ENCODE data around the gene GFRA1. TPM values are rescaled to one million over a fixed set of nuclear protein-coding genes. Genes with fewer than 3 reads are reported as not detected.

The GFRA1 gene
- total and polyA plus RNA-seq, 2 donors (not counting 1 experiment from before 2014, with no cell fraction given), result not detected

- Histone ChIP-seq H3K27ac (ENCODE audit: low read length in 2 of 2) (no peak overlapping the region), H3K4me1 (ENCODE audit: control insufficient read depth in 2 of 2, insufficient read depth in 2 of 2, low read length in 2 of 2) (no peaks in the 10 kb centered on the region), H3K27me3 (replicated peaks in 1 of 4; ENCODE audit: control extremely low read depth in 1 of 4, control insufficient read depth in 3 of 4, insufficient read depth in 4 of 4, low read length in 3 of 4) (no peaks in the 10 kb centered on the region), H3K79me2 (ENCODE audit: control insufficient read depth, insufficient read depth, low read length) (no peaks in the 10 kb centered on the region), H3K4me2 (replicated peaks; ENCODE audit: low read depth, low read length, poor library complexity, severe bottlenecking) (no peak overlapping the region), H3K9me3 (ENCODE audit: control extremely low read depth in 1 of 3, control insufficient read depth in 2 of 3, insufficient read depth in 1 of 3, low read length in 2 of 3) (peaks cover 0 to 14% (median 0%) of the 10 kb centered on the region in 3 donors), H3K9ac (ENCODE audit: low read length) (no peak overlapping the region), H3K4me3 (ENCODE audit: control extremely low read depth in 1 of 5, extremely low read depth in 1 of 5, insufficient read depth in 1 of 5, low read depth in 2 of 5, low read length in 4 of 5) (no peak overlapping the region), H3K36me3 (replicated peaks in 1 of 2; ENCODE audit: control extremely low read depth in 1 of 2, control insufficient read depth in 1 of 2, extremely low read depth in 1 of 2, insufficient read depth in 2 of 2, low read length in 1 of 2) (no peaks in the 10 kb centered on the region), H4K20me1 (ENCODE audit: control insufficient read depth, insufficient read depth, low read length, poor library complexity, severe bottlenecking) (no peaks in the 10 kb centered on the region), H2AFZ (ENCODE audit: insufficient read depth, low read depth, low read length, poor library complexity, severe bottlenecking) (no peak overlapping the region)
- H3K4me3 Mint-ChIP-seq, result no peak overlapping the region
- no peak for TF ChIP-seq EZH2 (IDR thresholded peaks at IDR 0.05; ENCODE audit: borderline replicate concordance, insufficient read depth, low read depth, low read length, poor library complexity, severe bottlenecking)
- no peak for TF ChIP-seq CTCF (IDR thresholded peaks at IDR 0.05)
- no peaks in the 10 kb centered on the region for H3K27me3 Mint-ChIP-seq
- no peaks in the 10 kb centered on the region for H3K4me1 Mint-ChIP-seq
- ATAC-seq (ENCODE audit: low read depth) (no peak), DNase-seq (no peak)
- H3K9me3 Mint-ChIP-seq (ENCODE audit: insufficient read depth), result peaks cover 3% of the 10 kb centered on the region
- ChIA-PET POLR2A (no interaction called here), CTCF (no interaction called here)
- 91% methylated on average over 15 of the region's 17 CpGs for WGBS (ENCODE audit: insufficient coverage)
- H3K27ac Mint-ChIP-seq, result no peak overlapping the region
- intact Hi-C loops (cut with micrococcal nuclease), result no loop called here
These were observed 160.5 kb downstream of the GFRA1 start for GRCh38 chr10:116112232-116113231.

GRCh38 chr10:116111483-116112095 is 161.4 kb downstream of the GFRA1 start:
- H3K4me2 ChIP-seq (replicated peaks; ENCODE audit: low read depth, low read length, poor library complexity, severe bottlenecking), result no peak overlapping the region
- ChIA-PET POLR2A (no interaction called here), CTCF (no interaction called here)
- Mint-ChIP-seq H3K9me3 (ENCODE audit: insufficient read depth) (peaks cover 3% of the 10 kb centered on the region), H3K4me3 (no peak overlapping the region), H3K27me3 (no peaks in the 10 kb centered on the region), H3K27ac (no peak overlapping the region), H3K4me1 (no peaks in the 10 kb centered on the region)
- no peaks in the 10 kb centered on the region for H4K20me1 ChIP-seq (ENCODE audit: control insufficient read depth, insufficient read depth, low read length, poor library complexity, severe bottlenecking)
- no peaks in the 10 kb centered on the region for H3K36me3 ChIP-seq (replicated peaks in 1 of 2; ENCODE audit: control extremely low read depth in 1 of 2, control insufficient read depth in 1 of 2, extremely low read depth in 1 of 2, insufficient read depth in 2 of 2, low read length in 1 of 2)
- TF ChIP-seq CTCF (IDR thresholded peaks at IDR 0.05) (no peak), EZH2 (IDR thresholded peaks at IDR 0.05; ENCODE audit: borderline replicate concordance, insufficient read depth, low read depth, low read length, poor library complexity, severe bottlenecking) (no peak)
- H3K9ac ChIP-seq (ENCODE audit: low read length), result no peak overlapping the region
- no peak overlapping the region for H3K27ac ChIP-seq (ENCODE audit: low read length in 2 of 2)
- DNase-seq (no peak), ATAC-seq (ENCODE audit: low read depth) (no peak)
- peaks cover 0 to 14% (median 0%) of the 10 kb centered on the region in 3 donors for H3K9me3 ChIP-seq (ENCODE audit: control extremely low read depth in 1 of 3, control insufficient read depth in 2 of 3, insufficient read depth in 1 of 3, low read length in 2 of 3)
- no peak overlapping the region for H3K4me3 ChIP-seq (ENCODE audit: control extremely low read depth in 1 of 5, extremely low read depth in 1 of 5, insufficient read depth in 1 of 5, low read depth in 2 of 5, low read length in 4 of 5)
- H2AFZ ChIP-seq (ENCODE audit: insufficient read depth, low read depth, low read length, poor library complexity, severe bottlenecking), result no peak overlapping the region
- H3K27me3 ChIP-seq (replicated peaks in 1 of 4; ENCODE audit: control extremely low read depth in 1 of 4, control insufficient read depth in 3 of 4, insufficient read depth in 4 of 4, low read length in 3 of 4), result no peaks in the 10 kb centered on the region
- WGBS (ENCODE audit: insufficient coverage), result 80% methylated on average over 11 of the region's 11 CpGs
- intact Hi-C loops (cut with micrococcal nuclease), result no loop called here
- H3K79me2 ChIP-seq (ENCODE audit: control insufficient read depth, insufficient read depth, low read length), result no peaks in the 10 kb centered on the region
- H3K4me1 ChIP-seq (ENCODE audit: control insufficient read depth in 2 of 2, insufficient read depth in 2 of 2, low read length in 2 of 2), result no peaks in the 10 kb centered on the region

Measured in B cell (primary cell).